Heart left ventricle (tissue), 16 donors: ENCODE results near the gene MPO. TPM values are rescaled to one million over a fixed set of nuclear protein-coding genes. Genes with fewer than 3 reads are reported as not detected.
A peak's percentile ranks its signal among the peaks of the same experiment; 100 is the strongest.

Source experiments
- ATAC-seq, 4 donors: fragments of 200-7000 bp; cut with Tn5 transposase; one replicate each; pipeline ENCODE4 v1.9.1; 2020 to 2022; ENCODE audit warnings: moderate library complexity in 4 of 4, mild to moderate bottlenecking in 3 of 4, moderate number of reproducible peaks in 1 of 4
- DNase-seq, 5 donors: peaks; one replicate each; pipeline ENCODE4 v3.0.0-alpha.2; 2020
- H3K27ac ChIP-seq, 12 donors: fragments of 200-600 bp; sonication (generic) in 4 of 12; one replicate each; pipeline versions ENCODE4 v1.5.0 to v1.8.0; 2016 to 2022; ENCODE audit warnings: mild to moderate bottlenecking in 2 of 12
- H3K27me3 ChIP-seq, 9 donors: fragments of 200-600 bp; sonication (generic) in 2 of 9; one replicate each; pipeline versions ENCODE4 v1.5.1 to v1.8.0; 2016 to 2022; ENCODE audit warnings: mild to moderate bottlenecking in 3 of 9
- H3K36me3 ChIP-seq, 9 donors: fragments of 200-600 bp; sonication (generic) in 2 of 9; one replicate each; pipeline versions ENCODE4 v1.5.0 to v1.8.0; 2018 to 2022; ENCODE audit warnings: mild to moderate bottlenecking in 2 of 9
- H3K4me1 ChIP-seq, 12 donors: fragments of 200-600 bp; sonication (generic) in 4 of 12; one replicate each; pipeline versions ENCODE4 v1.5.0 to v1.8.0; 2016 to 2022; ENCODE audit warnings: mild to moderate bottlenecking in 3 of 12
- H3K4me3 ChIP-seq, 12 donors: fragments of 200-600 bp; sonication (generic) in 4 of 12; one replicate each; pipeline versions ENCODE4 v1.5.0 to v1.8.0; 2017 to 2022; ENCODE audit warnings: mild to moderate bottlenecking in 9 of 12, moderate library complexity in 4 of 12
- H3K9me3 ChIP-seq, 12 donors: fragments of 200-600 bp; sonication (generic) in 4 of 12; one replicate each; pipeline versions ENCODE4 v1.5.0 to v1.8.0; 2016 to 2022; ENCODE audit warnings: mild to moderate bottlenecking in 1 of 12
- CTCF ChIP-seq, 12 donors: fragments of 200-600 bp; sonication (generic) in 4 of 12; IDR thresholded peaks; one replicate each; pipeline versions ENCODE4 v1.5.0 to v1.8.0; 2018 to 2022; ENCODE audit warnings: antibody characterized with exemption in 12 of 12, mild to moderate bottlenecking in 5 of 12
- POLR2A ChIP-seq, 2 donors: fragments of 450-650 bp; IDR thresholded peaks; one replicate each; pipeline ENCODE4 v1.6.1; 2017; ENCODE audit warnings: antibody characterized with exemption in 2 of 2, mild to moderate bottlenecking in 2 of 2, moderate library complexity in 2 of 2
- WGBS, 4 donors: extraction: QIAGEN DNeasy Blood & Tissue Kit in 2 of 4; methylation state at CpG; one replicate each; pipeline versions ENCODE4 v1.1.5 to v1.1.7; 2013 to 2018; 5-methylcytosine and 5-hydroxymethylcytosine counted together
- intact Hi-C, 10 donors: fragments of 100-400 bp; cut with DNase I; formaldehyde crosslinking; loops; one replicate each; pipeline versions ENCODE4 v1.11.1 to v1.14.2; 2022
- polyA plus RNA-seq, 2 donors: library from polyadenylated mRNA; stranded (reverse); fragments of 200-250 nt; gene quantifications; one replicate each; pipeline ENCODE4 v1.2.3, GENCODE V29; 2013
- total RNA-seq, 9 donors: library from RNA; depleted of rRNA in 2 of 9; stranded (reverse); fragments of >200 nt in 2 of 9; fragmentation: NEBNext Ultra II Directional in 3 of 9; extraction: Animal tissue kit (Norgen Biotek cat#: 25700) in 3 of 9; gene quantifications; one replicate each; pipeline versions ENCODE4 v1.1.0 to v1.2.4, GENCODE V29; 2016 to 2023
- donor health status: ischemic (EF 13 %, LVEDD 7.1; RV severe dilation, severe dysfunction).
- donor health status: healthy with polysubstance abuse.
- donor health status: DM: no; HTN: yes; CAD: no.
- donor health status: DM: no; HTN: no; CAD: no.
- donor health status: ischemic (EF 25% LVEDD 6.9; RV normal size, moderate dysfunction).
- donor health status: ischemic (EF 25% LVEDD 5.7; RV mildly dilated, moderate dysfunction).
- donor health status: healthy.
- donor health status: DM: yes; HTN: yes; CAD: no.
- donor health status: ischemic (EF 35%, LVEDD 5.7; RV mildly dilated, moderate dysfunction).
- donor health status: nonischemic (EF 11% LVEDD 7.7; RV severe dilation, severe dysfunction).
- donor health status: DM: yes; HTN: yes; CAD: no.
- donor health status: PGD.
- donor health status: ischemic (EF 29% LVEDD 5.4; RV normal size, mild dysfunction).
- donor health status: nonischemic (EF 23%, LVEDD 6.1; RV moderate dilation, normal function).

MPO gene
- total and polyA plus RNA-seq, 11 donors: 0.11 to 2.8 (median 0.31) TPM; not detected in 4

- no peak for ATAC-seq
These were observed 9.4 kb downstream of the MPO start for GRCh38 chr17:58271216-58271931.

GRCh38 chr17:58270476-58271215 lies 10.1 kb downstream of the MPO start:
- no peaks in the 10 kb centered on the region for H3K36me3 ChIP-seq
- no peaks in the 10 kb centered on the region for H3K4me1 ChIP-seq
- ATAC-seq (no peak), DNase-seq (peak in 1 of 5 donors; percentile 11)
- peaks cover 0 to 27% (median under 1%) of the 10 kb centered on the region in 9 donors for H3K27me3 ChIP-seq
- H3K9me3 ChIP-seq: no peaks in the 10 kb centered on the region
- no peak overlapping the region for H3K4me3 ChIP-seq
- WGBS, 4 donors: 75 to 83% (median 79%) methylated on average over 13 to 15 of the region's 15 CpGs
- H3K27ac ChIP-seq: no peak overlapping the region
- intact Hi-C loops: loop anchor here in 1 of 10 donors (10.0 kb wide), 1 partner anchor 174 kb away; no protein-coding TSS in a partner anchor
- no peak for TF ChIP-seq CTCF (IDR thresholded peaks at IDR 0.05)
- no peak for TF ChIP-seq POLR2A (IDR thresholded peaks at IDR 0.05)

More at GRCh38 chr17:58271216-58271931, 9.4 kb downstream of the MPO start:
- H3K4me1 ChIP-seq: no peaks in the 10 kb centered on the region
- intact Hi-C loops: loop anchor here in 1 of 10 donors (10.0 kb wide), 1 partner anchor 173 kb away; no protein-coding TSS in a partner anchor
- peaks cover 0 to 20% (median 0%) of the 10 kb centered on the region in 9 donors for H3K27me3 ChIP-seq
- H3K9me3 ChIP-seq: no peaks in the 10 kb centered on the region
- 86 to 90% (median 89%) methylated on average over 15 to 21 of the region's 21 CpGs for WGBS, 4 donors
- peak in 1 of 5 donors; percentile 10 for DNase-seq
- H3K36me3 ChIP-seq: no peaks in the 10 kb centered on the region
- H3K27ac ChIP-seq: no peak overlapping the region
- TF ChIP-seq POLR2A (IDR thresholded peaks at IDR 0.05): no peak
- no peak for TF ChIP-seq CTCF (IDR thresholded peaks at IDR 0.05)
- H3K4me3 ChIP-seq: no peak overlapping the region

- H3K27me3 ChIP-seq: peaks cover 0 to 36% (median 6%) of the 10 kb centered on the region in 9 donors
- H3K9me3 ChIP-seq: no peaks in the 10 kb centered on the region
- no peak overlapping the region for H3K4me3 ChIP-seq
- no peaks in the 10 kb centered on the region for H3K4me1 ChIP-seq
- TF ChIP-seq CTCF (IDR thresholded peaks at IDR 0.05) (no peak), POLR2A (IDR thresholded peaks at IDR 0.05) (no peak)
- H3K27ac ChIP-seq: no peak overlapping the region
- H3K36me3 ChIP-seq: no peaks in the 10 kb centered on the region
- whole genome bisulfite sequencing, 4 donors: 73 to 87% (median 75%) methylated on average over 9 of the region's 9 CpGs
- intact Hi-C loops: loop anchor here in 1 of 10 donors (10.0 kb wide), 1 partner anchor 175 kb away; no protein-coding TSS in a partner anchor
- peak in 1 of 5 donors; percentile 4 for DNase-seq
- no peak for ATAC-seq
These were observed 11.0 kb downstream of the MPO start for GRCh38 chr17:58269557-58270291.
